Karpas-422 (cell line): ENCODE results near the gene FAF2. TPM values are rescaled to one million over a fixed set of nuclear protein-coding genes. Genes with fewer than 3 reads are reported as not detected.

Experiments used
- DNase-seq: peaks from one replicate; pipeline ENCODE4 v3.0.0-alpha.2; 2015
- H2AFZ ChIP-seq: fragments of 200-600 bp; sonication (generic); 2 replicates; pipeline ENCODE4 v1.6.1; 2014; ENCODE audit warnings: antibody characterized with exemption, low read length, mixed read lengths
- H3K27ac ChIP-seq: fragments of 200-600 bp; sonication (generic); 2 replicates; pipeline ENCODE4 v1.5.1; 2014; ENCODE audit warnings: mild to moderate bottlenecking, low read length, moderate library complexity
- H3K27me3 ChIP-seq: fragments of 200-600 bp; sonication (generic); 2 replicates; pipeline ENCODE4 v1.6.1; 2014; ENCODE audit warnings: low read length, mixed read lengths
- H3K36me3 ChIP-seq: fragments of 200-600 bp; sonication (generic); 2 replicates; pipeline ENCODE4 v1.6.1; 2014; ENCODE audit warnings: low read length, mixed read lengths; ENCODE audit not compliant: insufficient read depth
- H3K4me1 ChIP-seq: fragments of 200-600 bp; sonication (generic); 2 replicates; pipeline ENCODE4 v1.6.1; 2014; ENCODE audit warnings: mild to moderate bottlenecking, low read length, mixed read lengths
- H3K4me2 ChIP-seq: fragments of 200-600 bp; sonication (generic); 2 replicates; pipeline ENCODE4 v1.6.1; 2014; ENCODE audit warnings: low read length, low read depth, mild to moderate bottlenecking; ENCODE audit not compliant: poor library complexity, severe bottlenecking
- H3K4me3 ChIP-seq: fragments of 200-600 bp; sonication (generic); 2 replicates; pipeline ENCODE4 v1.5.1; 2014; ENCODE audit warnings: mild to moderate bottlenecking, antibody characterized with exemption, low read length, mixed read lengths
- H3K79me2 ChIP-seq: fragments of 200-600 bp; sonication (generic); 2 replicates; pipeline ENCODE4 v1.6.1; 2014; ENCODE audit warnings: mild to moderate bottlenecking, low read length, mixed read lengths
- H3K9ac ChIP-seq: fragments of 200-600 bp; sonication (generic); 2 replicates; pipeline ENCODE4 v1.6.0; 2014; ENCODE audit warnings: low read length
- H3K9me2 ChIP-seq: fragments of 200-600 bp; sonication (generic), shearing (Covaris generic); replicated peaks from 2 replicates; pipeline ENCODE4 v1.6.0; 2014; ENCODE audit warnings: mild to moderate bottlenecking, low read length, moderate library complexity; ENCODE audit not compliant: insufficient read depth
- H3K9me3 ChIP-seq: fragments of 300-700, 200-600 bp; sonication (generic); 2 replicates; pipeline ENCODE4 v1.6.1; 2014; ENCODE audit warnings: low read length, mixed read lengths
- H4K20me1 ChIP-seq: fragments of 200-600 bp; sonication (generic); 2 replicates; pipeline ENCODE4 v1.6.1; 2014; ENCODE audit warnings: mild to moderate bottlenecking, antibody characterized with exemption, low read length, low read depth; ENCODE audit not compliant: insufficient read depth
- total RNA-seq: library from RNA; depleted of rRNA; stranded (reverse); fragments of >200 nt; shearing (Covaris generic); gene quantifications from 2 replicates; pipeline ENCODE4 v1.2.3, GENCODE V29; 2014; ENCODE audit warnings: low replicate concordance

FAF2 gene
- total RNA-seq, 1 experiment from 2014 or later, result 37.5 TPM

DNA sequence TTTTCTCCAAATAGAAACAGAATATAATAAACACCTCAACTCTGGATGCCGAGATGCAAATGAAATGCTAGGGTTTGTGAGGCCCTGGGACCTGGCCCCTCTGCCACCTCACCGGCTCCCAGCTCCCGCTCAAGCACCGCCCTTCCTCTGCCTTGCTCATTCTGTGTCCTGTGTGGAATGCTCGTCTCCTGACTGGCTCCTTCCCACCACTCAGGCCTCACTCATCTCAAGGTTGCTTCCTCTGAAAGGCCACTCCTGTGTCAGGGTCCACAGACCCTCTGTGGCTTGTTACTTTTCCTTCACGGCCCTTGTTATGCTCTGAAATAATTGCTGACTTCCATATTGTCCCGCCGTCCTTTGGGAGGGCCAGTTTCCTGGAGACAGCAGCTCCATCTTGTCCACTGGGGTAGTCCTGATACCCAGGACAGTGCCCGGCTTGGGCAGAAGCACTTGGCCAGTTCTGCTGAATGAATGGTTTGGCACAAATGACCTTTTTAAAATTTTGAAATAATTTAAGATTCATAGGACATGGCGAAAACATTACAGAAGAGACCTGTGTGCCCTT is 73.6 kb downstream of the FAF2 start:
- no peaks in the 10 kb centered on the region for H3K27me3 ChIP-seq
- H3K79me2 ChIP-seq, result no peaks in the 10 kb centered on the region
- H2AFZ ChIP-seq, result no peak overlapping the region
- no peaks in the 10 kb centered on the region for H4K20me1 ChIP-seq
- H3K4me2 ChIP-seq, result no peak overlapping the region
- 0 out of 2 replicates have a peak, but pooled peaks cover 3% of the 10 kb centered on the region for H3K36me3 ChIP-seq
- no peak overlapping the region for H3K9ac ChIP-seq
- peaks cover 16% of the 10 kb centered on the region for H3K4me1 ChIP-seq
- H3K27ac ChIP-seq, result no peak overlapping the region
- no peak overlapping the region for H3K4me3 ChIP-seq
- no peaks in the 10 kb centered on the region for H3K9me2 ChIP-seq
- H3K9me3 ChIP-seq, result no peaks in the 10 kb centered on the region
- DNase-seq, result no peak

- Histone ChIP-seq H3K4me2 (no peak overlapping the region), H3K36me3 (peaks cover 18% of the 10 kb centered on the region), H3K9ac (no peak overlapping the region), H3K27ac (no peak overlapping the region), H3K4me3 (no peak overlapping the region), H4K20me1 (peaks cover 5% of the 10 kb centered on the region; the same call in 1 of the 2 replicates), H3K27me3 (no peaks in the 10 kb centered on the region), H3K4me1 (peaks cover 16% of the 10 kb centered on the region), H3K9me3 (no peaks in the 10 kb centered on the region), H3K79me2 (no peaks in the 10 kb centered on the region), H2AFZ (no peak overlapping the region), H3K9me2 (no peaks in the 10 kb centered on the region)
- DNase-seq, result no peak
Observed at GRCh38 chr5:176524138-176524537, 76.0 kb downstream of the FAF2 start.

GRCh38 chr5:176524987-176525386 is 76.8 kb downstream of the FAF2 start:
- no peaks in the 10 kb centered on the region for H3K79me2 ChIP-seq
- H3K9me3 ChIP-seq, result no peaks in the 10 kb centered on the region
- no peak overlapping the region for H3K4me3 ChIP-seq
- H3K4me2 ChIP-seq, result no peak overlapping the region
- H3K27me3 ChIP-seq, result no peaks in the 10 kb centered on the region
- peaks cover 8% of the 10 kb centered on the region; the same call in 1 of the 2 replicates for H4K20me1 ChIP-seq
- H2AFZ ChIP-seq, result no peak overlapping the region
- peaks cover 16% of the 10 kb centered on the region for H3K4me1 ChIP-seq
- no peak for DNase-seq
- no peak overlapping the region for H3K27ac ChIP-seq
- H3K9ac ChIP-seq, result no peak overlapping the region
- peaks cover 20% of the 10 kb centered on the region for H3K36me3 ChIP-seq
- no peaks in the 10 kb centered on the region for H3K9me2 ChIP-seq

DNA sequence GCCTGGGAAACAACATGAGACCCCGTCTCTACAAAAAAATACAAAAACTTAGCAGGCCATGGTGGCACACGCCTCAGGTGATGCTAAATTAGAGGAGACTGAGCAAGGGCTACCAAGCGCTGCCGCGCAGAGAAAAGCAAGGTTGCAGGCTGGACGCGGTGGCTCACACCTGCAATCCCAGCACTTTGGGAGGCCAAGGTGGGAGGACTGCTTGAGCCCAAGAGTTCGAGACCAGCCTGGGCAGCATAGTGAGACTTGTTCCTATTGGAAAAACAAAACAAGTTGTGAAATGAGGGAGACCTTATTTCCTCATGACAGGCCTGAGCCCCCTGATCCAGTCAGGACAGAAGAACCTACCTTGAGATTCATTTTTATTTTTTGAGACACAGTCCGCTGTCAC is 77.5 kb downstream of the FAF2 start:
- Histone ChIP-seq H3K27ac (no peak overlapping the region), H3K79me2 (no peaks in the 10 kb centered on the region), H3K4me3 (no peak overlapping the region), H3K9ac (no peak overlapping the region), H3K9me2 (no peaks in the 10 kb centered on the region), H3K4me1 (peaks cover 16% of the 10 kb centered on the region), H2AFZ (no peak overlapping the region), H3K9me3 (no peaks in the 10 kb centered on the region), H3K4me2 (no peak overlapping the region), H3K27me3 (no peaks in the 10 kb centered on the region), H3K36me3 (peaks cover 20% of the 10 kb centered on the region), H4K20me1 (peaks cover 8% of the 10 kb centered on the region; the same call in 1 of the 2 replicates)
- no peak for DNase-seq

- peaks cover 9% of the 10 kb centered on the region; the same call in 1 of the 2 replicates for H4K20me1 ChIP-seq
- H3K9ac ChIP-seq, result no peak overlapping the region
- no peaks in the 10 kb centered on the region for H3K9me2 ChIP-seq
- H3K4me3 ChIP-seq, result no peak overlapping the region
- peaks cover 26% of the 10 kb centered on the region for H3K36me3 ChIP-seq
- H3K27me3 ChIP-seq, result no peaks in the 10 kb centered on the region
- H2AFZ ChIP-seq, result no peak overlapping the region
- no peak overlapping the region for H3K27ac ChIP-seq
- H3K79me2 ChIP-seq, result no peaks in the 10 kb centered on the region; the same call in 1 of the 2 replicates
- H3K4me1 ChIP-seq, result peaks cover 19% of the 10 kb centered on the region
- no peak for DNase-seq
- no peak overlapping the region for H3K4me2 ChIP-seq
- no peaks in the 10 kb centered on the region for H3K9me3 ChIP-seq
Observed at GRCh38 chr5:176526462-176526861, 78.3 kb downstream of the FAF2 start.

DNA sequence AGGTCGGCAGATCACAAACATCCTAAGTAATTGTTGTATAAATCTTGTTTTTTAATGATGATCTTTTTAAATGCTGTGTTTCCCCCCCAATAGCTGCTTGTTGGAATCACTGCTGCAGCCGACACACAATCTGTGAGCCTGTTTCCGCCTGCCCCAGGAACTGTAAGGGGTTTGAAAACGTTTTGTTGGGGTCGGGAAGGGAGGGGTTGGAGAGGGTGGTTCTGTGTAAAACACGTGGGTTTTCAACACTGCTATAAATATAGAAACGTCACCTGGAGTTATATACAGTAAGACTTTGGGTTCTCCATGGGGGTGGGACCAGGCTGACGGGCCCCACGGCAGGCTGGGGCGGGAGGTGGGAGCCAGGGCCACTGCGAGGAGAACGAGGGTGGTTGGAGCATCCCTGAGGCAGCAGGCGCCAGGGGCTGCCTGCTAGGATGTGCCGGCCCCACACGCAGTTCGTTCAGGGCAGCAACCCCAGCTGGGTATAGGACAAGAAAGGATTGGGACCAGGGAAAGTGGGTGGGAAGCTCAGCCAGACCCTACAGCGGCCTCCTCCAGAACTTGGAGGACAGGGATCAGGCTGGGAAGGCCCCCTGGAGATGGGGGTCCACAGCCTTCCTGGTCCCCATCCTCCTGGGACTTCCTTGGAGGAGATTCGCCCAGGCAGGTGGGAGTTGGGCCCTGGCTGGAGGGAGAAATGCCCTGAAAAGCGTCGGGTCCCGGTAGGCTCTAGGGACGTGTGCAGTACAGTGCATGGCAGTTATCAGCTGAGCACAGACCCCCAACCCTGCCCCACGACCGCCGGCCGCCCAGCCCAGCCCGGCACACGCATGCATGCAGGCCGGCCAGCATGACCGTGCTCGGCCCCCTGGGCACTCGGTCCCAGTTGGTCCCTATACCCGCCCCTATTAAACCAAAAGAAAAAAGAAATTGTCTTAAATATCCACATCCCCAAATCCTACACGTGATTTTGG is 79.3 kb downstream of the FAF2 start:
- peaks cover 17% of the 10 kb centered on the region for H3K4me1 ChIP-seq
- H3K9me3 ChIP-seq, result no peaks in the 10 kb centered on the region
- no peaks in the 10 kb centered on the region for H3K9me2 ChIP-seq
- H2AFZ ChIP-seq, result no peak overlapping the region
- H3K9ac ChIP-seq, result no peak overlapping the region
- no peak for DNase-seq
- no peaks in the 10 kb centered on the region; the same call in 1 of the 2 replicates for H3K79me2 ChIP-seq
- H3K4me3 ChIP-seq, result no peak overlapping the region
- peaks cover 17% of the 10 kb centered on the region; the same call in 1 of the 2 replicates for H4K20me1 ChIP-seq
- H3K4me2 ChIP-seq, result no peak overlapping the region
- H3K36me3 ChIP-seq, result peaks cover 30% of the 10 kb centered on the region
- H3K27me3 ChIP-seq, result no peaks in the 10 kb centered on the region
- no peak overlapping the region for H3K27ac ChIP-seq

DNA sequence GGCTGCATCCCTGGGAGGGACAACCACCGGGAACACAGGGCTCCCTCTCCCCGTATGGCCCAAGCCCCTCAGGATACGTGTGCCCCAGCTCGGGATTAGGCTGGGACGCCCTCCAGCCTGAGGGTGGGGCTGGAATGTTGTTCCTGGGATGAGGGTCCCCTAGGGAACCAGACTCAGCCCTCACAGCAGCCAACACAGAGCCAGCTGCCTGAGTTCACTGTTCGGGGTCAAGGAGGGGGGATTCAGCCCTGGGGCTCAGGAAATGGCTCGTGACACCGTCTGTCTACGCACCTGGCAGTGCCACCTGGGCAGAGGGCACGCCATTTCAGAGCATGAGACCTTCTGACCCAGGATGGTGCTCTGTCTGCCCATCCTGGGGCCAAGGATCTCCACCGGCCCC is 80.1 kb downstream of the FAF2 start:
- Histone ChIP-seq H3K9ac (no peak overlapping the region), H3K36me3 (peaks cover 33% of the 10 kb centered on the region), H3K27me3 (no peaks in the 10 kb centered on the region), H2AFZ (no peak overlapping the region), H3K27ac (no peak overlapping the region), H3K4me3 (no peak overlapping the region), H3K4me2 (no peak overlapping the region), H3K9me2 (no peaks in the 10 kb centered on the region), H3K79me2 (peaks cover 8% of the 10 kb centered on the region), H3K4me1 (peaks cover 12% of the 10 kb centered on the region), H4K20me1 (peaks cover 23% of the 10 kb centered on the region), H3K9me3 (no peaks in the 10 kb centered on the region)
- no peak for DNase-seq

GRCh38 chr5:176528761-176529115 is 80.6 kb downstream of the FAF2 start:
- Histone ChIP-seq H3K4me3 (no peak overlapping the region), H3K4me2 (no peak overlapping the region), H2AFZ (no peak overlapping the region), H3K9me3 (no peaks in the 10 kb centered on the region), H4K20me1 (peaks cover 28% of the 10 kb centered on the region), H3K27me3 (no peaks in the 10 kb centered on the region), H3K27ac (no peak overlapping the region), H3K79me2 (peaks cover 12% of the 10 kb centered on the region), H3K9ac (no peak overlapping the region), H3K4me1 (peaks cover 13% of the 10 kb centered on the region), H3K9me2 (no peaks in the 10 kb centered on the region), H3K36me3 (peaks cover 37% of the 10 kb centered on the region)
- DNase-seq, result no peak
